Small intestine (tissue), 16 donors: ENCODE data around the gene MAEA. TPM values are rescaled to one million over a fixed set of nuclear protein-coding genes. Genes with fewer than 3 reads are reported as not detected.

Experiments used
- DNase-seq, 2 donors: peaks; one replicate each; pipeline versions ENCODE4 v3.0.0 to v3.0.0-alpha.2; 2013
- FAIRE-seq: peaks from 2 replicates; lab custom pipeline; 2012; peaks lifted over from hg19 to GRCh38; lab: Jason Lieb, UNC
- H3K27ac ChIP-seq, 3 donors: one replicate each; pipeline ENCODE4 v1.5.1; 2013; ENCODE audit warnings: low read length in 2 of 3, mild to moderate bottlenecking in 2 of 3, control low read depth in 1 of 3, inconsistent platforms in 1 of 3, low read depth in 1 of 3, moderate library complexity in 1 of 3
- H3K27me3 ChIP-seq, 3 donors: one replicate each; pipeline ENCODE4 v1.6.1; 2013; ENCODE audit warnings: low read length in 3 of 3, inconsistent platforms in 1 of 3; ENCODE audit not compliant: control insufficient read depth in 3 of 3, insufficient read depth in 3 of 3
- H3K36me3 ChIP-seq, 3 donors: one replicate each; pipeline ENCODE4 v1.6.1; 2013; ENCODE audit warnings: low read length in 3 of 3, inconsistent platforms in 1 of 3, low read depth in 1 of 3, mild to moderate bottlenecking in 1 of 3, moderate library complexity in 1 of 3; ENCODE audit not compliant: control insufficient read depth in 3 of 3, insufficient read depth in 2 of 3
- H3K4me1 ChIP-seq, 3 donors: one replicate each; pipeline ENCODE4 v1.6.1; 2013; ENCODE audit warnings: low read length in 2 of 3, inconsistent platforms in 1 of 3, low read depth in 1 of 3, mild to moderate bottlenecking in 1 of 3, moderate library complexity in 1 of 3; ENCODE audit not compliant: control insufficient read depth in 3 of 3, insufficient read depth in 2 of 3
- H3K4me3 ChIP-seq, 3 donors: one replicate each; pipeline ENCODE4 v1.5.1; 2013; ENCODE audit warnings: low read length in 3 of 3, control low read depth in 1 of 3, inconsistent platforms in 1 of 3, low read depth in 1 of 3, mild to moderate bottlenecking in 1 of 3, moderate library complexity in 1 of 3
- H3K9me3 ChIP-seq, 2 donors: one replicate each; pipeline ENCODE4 v1.6.1; 2013; ENCODE audit warnings: low read depth in 1 of 2, low read length in 1 of 2; ENCODE audit not compliant: control insufficient read depth in 2 of 2, insufficient read depth in 1 of 2
- WGBS, 3 donors: extraction: QIAGEN DNeasy Blood & Tissue Kit; methylation state at CpG; one replicate each; pipeline ENCODE4 v1.1.7; 2013; 5-methylcytosine and 5-hydroxymethylcytosine counted together
- long read RNA-seq, 10 donors: transcript quantifications; one replicate each; lab custom pipeline, GENCODE V29; 2026
- polyA plus RNA-seq, 4 donors: library from polyadenylated mRNA; stranded (reverse) in 3 of 4; unstranded in 1 of 4; fragments of 200-250 nt in 3 of 4; fragments of 120-200 nt in 1 of 4; gene quantifications; one replicate each; pipeline versions ENCODE4 v1.2.1 to v1.2.3, GENCODE V29; 2013
- donor health status: healthy with polysubstance abuse.
- donor health status: control.
- donor health status: control.
- donor health status: Bipolar disorder and iron deficiency.
- donor health status: healthy.

Gene MAEA
- polyA plus RNA-seq, result 10 to 100 TPM; 49.4 to 97.1 (median 65.8) TPM
- long read RNA-seq, donor 1, result 0 reads
- long read RNA-seq, donor 2, partial matches to known transcripts, result 0 of 3 reads
- long read RNA-seq, donor 2, other reads (novel, unspliced or antisense), result 0 of 3 reads
- long read RNA-seq, donor 3, transcript MAEA-202 (9 exons, 2,222 nt), result major isoform, 6 of 8 reads
- long read RNA-seq, donor 3, partial matches to known transcripts, result 0 of 8 reads
- long read RNA-seq, donor 3, other reads (novel, unspliced or antisense), result 0 of 8 reads
- long read RNA-seq, donor 4, result 0 reads
- long read RNA-seq, donor 5, result 0 reads
- long read RNA-seq, donor 6, transcript MAEA-202 (9 exons, 2,222 nt), result major isoform, 9 of 10 reads
- long read RNA-seq, donor 6, partial matches to known transcripts, result 0 of 10 reads
- long read RNA-seq, donor 6, other reads (novel, unspliced or antisense), result 0 of 10 reads
- long read RNA-seq, donor 7, result 0 reads
- long read RNA-seq, donor 8, partial matches to known transcripts, result 0 of 2 reads
- long read RNA-seq, donor 8, other reads (novel, unspliced or antisense), result 0 of 2 reads
- long read RNA-seq, donor 9, partial matches to known transcripts, result 0 of 2 reads
- long read RNA-seq, donor 9, other reads (novel, unspliced or antisense), result 0 of 2 reads
- long read RNA-seq, donor 10, transcript MAEA-202 (9 exons, 2,222 nt), result major isoform, 24 of 28 reads
- long read RNA-seq, donor 10, partial matches to known transcripts, result 0 of 28 reads
- long read RNA-seq, donor 10, other reads (novel, unspliced or antisense), result 0 of 28 reads

DNA sequence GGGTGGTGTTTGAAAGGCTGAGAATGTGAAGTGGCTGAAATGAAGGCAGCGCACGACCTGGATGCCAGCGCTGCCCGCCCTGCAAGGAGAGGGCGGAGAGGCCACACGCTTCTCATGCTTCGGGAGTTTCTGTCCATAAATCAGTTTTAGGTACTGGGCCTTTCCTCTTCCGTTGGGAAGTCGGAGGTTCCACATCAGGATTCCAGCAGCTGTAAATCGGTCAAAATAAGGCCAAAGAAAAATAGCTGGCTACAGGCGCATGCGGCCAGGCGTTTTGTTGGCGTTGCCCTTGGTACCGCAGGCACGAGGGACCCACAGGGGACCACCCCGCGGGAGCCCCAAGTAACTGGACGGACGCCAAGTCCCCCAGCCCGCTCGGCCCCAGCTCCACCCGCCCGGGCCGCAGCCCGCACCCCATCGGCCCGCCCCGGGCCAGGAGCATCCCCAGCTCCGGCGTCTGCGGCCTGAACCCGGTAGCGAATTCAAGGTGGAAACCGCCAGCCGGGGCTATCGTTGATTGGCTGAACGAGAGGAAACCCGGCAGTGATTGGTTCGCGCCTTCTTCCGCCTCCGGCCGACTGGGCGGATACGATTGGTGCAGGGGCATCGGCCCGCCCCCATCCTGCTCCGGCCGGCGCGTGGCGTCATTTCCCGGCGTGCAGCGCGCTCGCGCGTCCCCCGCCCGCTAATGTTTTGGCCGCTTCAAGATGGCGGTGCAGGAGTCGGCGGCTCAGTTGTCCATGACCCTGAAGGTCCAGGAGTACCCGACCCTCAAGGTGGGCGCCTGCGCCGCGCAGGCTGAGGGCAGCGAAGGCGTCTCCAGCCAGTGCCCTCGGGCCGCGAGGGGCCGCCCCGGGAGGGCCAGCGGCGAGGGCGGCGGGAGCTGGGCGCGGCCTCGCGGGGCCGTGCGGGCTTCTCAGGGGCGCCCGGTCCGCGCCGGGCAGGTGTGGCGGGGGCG is at the start of gene MAEA:
Gene MAEA (plus strand): TSS at position 685 of the 958 bp plus-strand sequence. CDS start 23 bp downstream, at position 708.
- peak within 1 kb of the TSS; percentile 75 to 89 (median 84) for H3K27ac ChIP-seq
- no peaks in the 10 kb centered on the region for H3K27me3 ChIP-seq
- DNase-seq (peak; percentile 98 to 99), FAIRE-seq (no peak)
- peak within 1 kb of the TSS; percentile 78 to 100 (median 96) for H3K4me3 ChIP-seq
- 1% methylated on average over 87 to 95 of the region's 95 CpGs for WGBS, 3 donors
- H3K4me1 ChIP-seq, result peaks cover 2 to 9% (median 7%) of the 10 kb centered on the region in 3 donors
- peaks cover 0 to 18% (median 0%) of the 10 kb centered on the region in 3 donors for H3K36me3 ChIP-seq
- peaks cover 0 to 11% of the 10 kb centered on the region in 2 donors for H3K9me3 ChIP-seq

DNA sequence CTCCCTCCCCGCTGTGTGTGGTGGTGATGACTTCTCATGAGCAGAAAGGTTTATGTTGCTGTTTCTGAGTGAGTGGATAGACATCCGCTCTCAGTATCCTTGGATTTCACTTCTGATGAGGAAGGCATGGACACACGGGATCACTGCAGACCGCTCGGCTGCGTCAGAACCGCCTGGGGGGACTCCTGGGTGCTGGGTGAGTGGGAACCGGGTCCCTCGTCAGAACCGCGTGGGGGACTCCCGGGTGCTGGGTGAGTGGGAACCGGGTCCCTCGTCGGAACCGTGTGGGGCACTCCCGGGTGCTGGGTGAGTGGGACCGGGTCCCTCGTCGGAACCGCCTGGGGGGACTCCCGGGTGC is 49.8 kb upstream of the MAEA start:
- no peak for FAIRE-seq
- Histone ChIP-seq H3K4me3 (no peak overlapping the region), H3K27me3 (no peaks in the 10 kb centered on the region), H3K36me3 (peaks cover 9 to 91% (median 13%) of the 10 kb centered on the region in 3 donors), H3K9me3 (no peaks in the 10 kb centered on the region), H3K27ac (no peak overlapping the region), H3K4me1 (peaks cover 10 to 27% (median 16%) of the 10 kb centered on the region in 3 donors)
- WGBS, 3 donors, result 92 to 96% (median 93%) methylated on average over 22 of the region's 22 CpGs
- DNase-seq, result no peak

DNA sequence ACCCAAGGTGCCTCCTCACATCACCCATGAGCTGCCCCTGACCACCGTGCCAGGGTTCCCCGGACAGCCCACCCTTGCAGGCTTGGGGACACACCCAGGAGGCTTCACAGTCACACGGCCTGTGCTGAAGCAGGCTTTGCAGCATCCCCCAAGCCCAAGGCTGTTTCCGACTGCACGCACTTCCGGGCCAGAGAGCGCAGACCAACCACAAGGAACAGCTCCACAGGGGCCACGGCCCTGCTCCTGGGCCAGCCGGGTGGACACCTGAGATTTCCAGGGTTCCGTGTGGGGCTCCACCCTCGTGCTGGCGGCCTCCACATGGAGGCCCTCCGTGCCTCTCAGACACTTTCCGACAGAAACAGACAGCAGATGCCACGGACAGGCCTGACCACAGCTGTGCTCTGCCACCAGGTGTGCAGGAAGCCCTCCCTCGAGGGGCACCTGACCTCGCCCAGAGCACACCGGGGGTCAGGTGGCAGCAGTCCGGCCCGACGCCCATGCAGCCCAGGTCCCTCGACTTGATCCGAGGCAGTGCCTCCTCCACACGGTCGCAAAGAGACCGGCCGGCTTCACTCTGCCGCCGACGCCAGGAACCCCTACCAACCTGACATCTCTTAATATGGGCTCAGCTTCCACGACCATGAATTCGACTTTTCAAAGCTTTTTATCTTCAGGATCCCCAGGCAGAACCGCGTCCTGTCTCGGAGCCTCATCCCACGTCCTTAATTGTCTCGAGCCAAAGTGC is 48.8 kb upstream of the MAEA start:
- H3K36me3 ChIP-seq, result peaks cover 6 to 88% (median 13%) of the 10 kb centered on the region in 3 donors
- H3K4me3 ChIP-seq, result no peak overlapping the region
- WGBS, 3 donors, result 68 to 83% (median 74%) methylated on average over 37 of the region's 37 CpGs
- H3K9me3 ChIP-seq, result no peaks in the 10 kb centered on the region
- peaks cover 11 to 31% (median 16%) of the 10 kb centered on the region in 3 donors for H3K4me1 ChIP-seq
- FAIRE-seq (no peak), DNase-seq (no peak)
- H3K27ac ChIP-seq, result peak overlapping the region in 1 of 3 donors; percentile 51
- H3K27me3 ChIP-seq, result no peaks in the 10 kb centered on the region

DNA sequence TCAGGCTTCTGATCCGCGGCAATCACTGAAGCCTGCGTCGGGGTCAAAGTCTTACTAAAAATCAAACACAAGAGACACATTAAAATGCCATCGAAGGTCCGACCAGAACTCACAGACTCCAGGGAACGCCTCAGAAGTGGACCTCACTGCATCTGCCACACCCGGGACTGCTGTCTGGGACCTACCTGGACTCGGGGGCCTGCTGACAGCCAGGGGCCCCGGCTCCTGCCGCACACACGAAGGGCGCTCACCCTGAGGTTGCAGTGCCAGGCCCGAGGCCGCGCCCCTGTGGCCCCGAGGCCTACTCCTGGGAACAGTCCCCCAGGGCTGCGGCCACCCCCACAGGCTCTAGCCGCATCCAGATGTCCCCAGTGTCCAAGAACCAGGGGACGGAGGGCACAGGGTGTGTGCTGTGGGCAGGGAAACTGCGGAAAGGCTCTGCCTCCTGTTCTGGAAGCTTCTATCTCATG is 48.2 kb upstream of the MAEA start:
- DNase-seq (peak; percentile 55 to 78), FAIRE-seq (no peak)
- WGBS, 3 donors, result 28 to 65% (median 44%) methylated on average over 19 to 21 of the region's 21 CpGs
- H3K27ac ChIP-seq, result peak overlapping the region; percentile 1 to 51 (median 3)
- H3K4me3 ChIP-seq, result no peak overlapping the region
- H3K9me3 ChIP-seq, result no peaks in the 10 kb centered on the region
- no peaks in the 10 kb centered on the region for H3K27me3 ChIP-seq
- H3K4me1 ChIP-seq, result peaks cover 17 to 37% (median 18%) of the 10 kb centered on the region in 3 donors
- H3K36me3 ChIP-seq, result peaks cover 6 to 89% (median 9%) of the 10 kb centered on the region in 3 donors

GRCh38 chr4:1241936-1242505 is 47.7 kb upstream of the MAEA start:
- DNase-seq (no peak), FAIRE-seq (no peak)
- peaks cover 20 to 43% (median 23%) of the 10 kb centered on the region in 3 donors for H3K4me1 ChIP-seq
- H3K27me3 ChIP-seq, result no peaks in the 10 kb centered on the region
- no peak overlapping the region for H3K4me3 ChIP-seq
- H3K36me3 ChIP-seq, result peaks cover 6 to 89% (median 9%) of the 10 kb centered on the region in 3 donors
- H3K27ac ChIP-seq, result peak overlapping the region; percentile 1 to 51 (median 3)
- WGBS, 3 donors, result 69 to 77% (median 75%) methylated on average over 24 of the region's 24 CpGs
- no peaks in the 10 kb centered on the region for H3K9me3 ChIP-seq

DNA sequence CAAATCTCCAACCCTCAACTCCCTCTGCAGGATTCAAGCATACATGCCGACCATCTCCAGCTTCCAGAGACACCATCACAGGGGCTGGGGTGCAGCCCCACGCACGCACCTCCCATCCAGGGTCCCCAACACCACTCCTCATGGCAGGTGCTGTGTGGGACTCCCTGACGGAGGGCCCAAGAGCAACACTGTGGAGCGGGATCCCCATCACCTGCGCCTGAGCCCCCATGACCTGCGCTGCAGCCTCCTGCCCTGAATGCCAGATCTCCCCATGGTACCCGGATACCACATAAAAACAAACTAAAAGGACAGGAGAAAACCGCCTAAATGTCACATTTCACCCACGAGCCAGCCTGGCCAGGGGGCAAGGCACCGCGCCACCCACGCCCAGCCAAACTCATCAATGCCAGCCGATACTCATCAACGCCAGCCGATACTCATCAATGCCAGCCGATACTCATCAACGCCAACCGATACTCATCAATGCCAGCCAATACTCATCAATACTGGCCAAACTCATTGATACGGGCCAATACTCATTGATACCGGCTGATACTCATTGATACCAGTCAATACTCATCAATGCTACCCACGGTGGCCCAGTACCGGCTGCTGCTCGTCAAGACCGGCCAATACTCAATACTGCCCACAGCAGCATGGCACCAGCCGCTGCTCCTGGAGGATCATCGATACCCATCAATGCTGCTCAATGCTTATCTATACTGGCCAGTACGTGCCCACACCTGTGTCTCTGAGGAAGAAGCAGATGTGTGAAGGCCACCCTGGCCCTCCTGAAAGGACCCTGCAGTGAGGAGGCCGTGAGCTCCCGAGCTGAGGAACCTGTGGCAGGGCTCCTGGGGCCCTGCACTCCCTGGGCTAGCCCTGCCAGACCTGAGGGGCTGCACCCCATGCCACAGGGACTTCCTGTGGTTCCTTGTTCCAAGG is 46.9 kb upstream of the MAEA start:
- WGBS, 3 donors, result 92% methylated on average over 30 of the region's 30 CpGs
- Histone ChIP-seq H3K36me3 (peaks cover 6 to 86% (median 9%) of the 10 kb centered on the region in 3 donors), H3K27ac (no peak overlapping the region), H3K27me3 (no peaks in the 10 kb centered on the region), H3K4me3 (no peak overlapping the region), H3K9me3 (no peaks in the 10 kb centered on the region), H3K4me1 (peaks cover 20 to 45% (median 23%) of the 10 kb centered on the region in 3 donors)
- FAIRE-seq, result no peak
- no peak for DNase-seq
